Measurements from ENCODE around the gene CPTP.

The CPTP gene

DNA sequence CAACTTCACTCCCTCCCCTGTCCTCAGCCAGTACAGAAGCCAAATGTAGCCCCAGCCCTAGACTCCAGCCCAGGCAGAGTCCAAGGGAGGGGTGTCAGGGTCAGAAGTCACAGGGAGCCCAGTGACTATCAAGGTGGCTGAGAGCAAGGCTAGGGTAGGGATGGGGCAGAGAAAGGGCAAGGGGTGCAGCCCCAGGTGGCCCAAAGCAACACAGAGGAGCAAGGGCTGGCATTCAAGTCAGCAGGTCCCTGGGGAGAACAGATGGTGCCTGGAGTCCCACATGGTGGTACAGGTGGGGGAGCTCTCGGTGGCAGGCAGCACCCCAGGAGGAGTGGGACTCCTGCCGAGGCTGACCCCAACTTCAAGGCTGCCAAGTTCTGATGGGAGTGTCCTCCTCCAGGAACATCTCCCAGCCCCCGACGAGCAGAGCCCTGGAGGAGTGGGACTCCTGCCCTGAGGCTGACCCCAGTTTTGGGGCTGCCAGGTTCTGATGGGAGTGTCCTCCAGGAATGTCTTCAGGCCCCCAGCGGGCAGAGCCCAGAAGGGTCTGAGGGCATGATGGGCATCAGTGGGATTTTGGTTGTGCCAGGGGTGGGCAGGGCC is 28.3 kb downstream of the CPTP start:
- Histone ChIP-seq H4K20me1 (ENCODE audit: low read depth, low read length) (no peaks in the 10 kb centered on the region), H2AFZ (ENCODE audit: low read depth, low read length, severe bottlenecking) (no peak overlapping the region), H3K27ac (ENCODE audit: low read depth, low read length) (no peak overlapping the region), H3K4me3 (ENCODE audit: insufficient read depth, low read length, poor library complexity, severe bottlenecking) (no peak overlapping the region), H3K36me3 (ENCODE audit: low read length) (no peaks in the 10 kb centered on the region), H3K9ac (ENCODE audit: low read length) (no peak overlapping the region), H3K27me3 (ENCODE audit: low read length) (no peaks in the 10 kb centered on the region), H3K79me2 (ENCODE audit: insufficient read depth, low read length) (no peaks in the 10 kb centered on the region), H3K9me2 (replicated peaks; ENCODE audit: insufficient read depth, low read length) (no peaks in the 10 kb centered on the region), H3K4me2 (ENCODE audit: low read depth, low read length, poor library complexity, severe bottlenecking) (no peak overlapping the region), H3K9me3 (ENCODE audit: insufficient read depth, low read length) (no peaks in the 10 kb centered on the region), H3F3A (ENCODE audit: insufficient read depth) (peaks cover 6% of the 10 kb centered on the region; the same call in 1 of the 2 replicates)
- no peak for TF ChIP-seq EZH2phosphoT487 (conservative IDR thresholded peaks at IDR 0.05; ENCODE audit: low read length)
- TF ChIP-seq, protein P1, sequence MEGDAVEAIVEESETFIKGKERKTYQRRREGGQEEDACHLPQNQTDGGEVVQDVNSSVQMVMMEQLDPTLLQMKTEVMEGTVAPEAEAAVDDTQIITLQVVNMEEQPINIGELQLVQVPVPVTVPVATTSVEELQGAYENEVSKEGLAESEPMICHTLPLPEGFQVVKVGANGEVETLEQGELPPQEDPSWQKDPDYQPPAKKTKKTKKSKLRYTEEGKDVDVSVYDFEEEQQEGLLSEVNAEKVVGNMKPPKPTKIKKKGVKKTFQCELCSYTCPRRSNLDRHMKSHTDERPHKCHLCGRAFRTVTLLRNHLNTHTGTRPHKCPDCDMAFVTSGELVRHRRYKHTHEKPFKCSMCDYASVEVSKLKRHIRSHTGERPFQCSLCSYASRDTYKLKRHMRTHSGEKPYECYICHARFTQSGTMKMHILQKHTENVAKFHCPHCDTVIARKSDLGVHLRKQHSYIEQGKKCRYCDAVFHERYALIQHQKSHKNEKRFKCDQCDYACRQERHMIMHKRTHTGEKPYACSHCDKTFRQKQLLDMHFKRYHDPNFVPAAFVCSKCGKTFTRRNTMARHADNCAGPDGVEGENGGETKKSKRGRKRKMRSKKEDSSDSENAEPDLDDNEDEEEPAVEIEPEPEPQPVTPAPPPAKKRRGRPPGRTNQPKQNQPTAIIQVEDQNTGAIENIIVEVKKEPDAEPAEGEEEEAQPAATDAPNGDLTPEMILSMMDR (IDR thresholded peaks at IDR 0.05; ENCODE audit: insufficient read depth, low read length, poor library complexity, severe bottlenecking) = no peak

DNA sequence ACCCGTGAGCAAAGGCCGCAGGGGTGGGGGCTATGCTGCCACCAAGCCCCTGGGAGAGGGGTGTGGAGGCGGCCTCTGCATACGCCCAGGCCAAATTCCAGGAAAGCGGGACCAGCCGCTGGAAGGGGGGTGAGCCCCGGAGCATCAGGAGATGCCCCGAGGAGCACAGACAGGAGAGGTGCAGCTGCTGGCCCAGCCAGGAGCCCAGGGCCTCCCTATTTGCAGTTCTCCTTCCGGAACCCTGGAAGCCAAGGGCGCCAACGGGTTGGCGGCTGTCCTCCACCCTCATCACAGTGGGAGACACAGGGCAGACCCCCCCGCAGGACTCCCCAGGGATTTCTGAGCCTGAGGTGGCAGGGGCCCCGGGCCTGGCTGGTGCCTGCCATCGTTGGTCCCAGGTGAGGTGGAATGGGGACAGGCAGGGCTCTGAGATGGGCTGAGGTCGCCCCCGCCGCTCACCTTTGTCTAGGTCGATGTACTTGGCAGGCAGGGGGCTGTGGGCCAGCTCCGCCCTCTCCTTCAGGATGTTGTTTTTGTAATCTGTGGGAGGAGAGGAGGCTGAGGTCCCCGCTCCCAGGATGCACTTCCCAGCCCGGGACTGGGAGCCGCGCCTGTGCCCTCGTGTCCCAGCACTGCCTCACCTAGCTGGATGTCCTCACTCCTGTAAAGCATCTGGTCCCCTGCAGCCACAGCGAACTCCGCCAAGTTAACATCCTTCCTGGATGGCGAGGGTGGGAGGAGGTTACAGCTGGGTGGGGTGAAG is 29.0 kb downstream of the CPTP start:
- Histone ChIP-seq H2AFZ (ENCODE audit: low read depth, low read length, severe bottlenecking) (no peak overlapping the region), H4K20me1 (ENCODE audit: low read depth, low read length) (no peaks in the 10 kb centered on the region), H3K4me3 (ENCODE audit: insufficient read depth, low read length, poor library complexity, severe bottlenecking) (no peak overlapping the region), H3K9me3 (ENCODE audit: insufficient read depth, low read length) (no peaks in the 10 kb centered on the region), H3K27ac (ENCODE audit: low read depth, low read length) (no peak overlapping the region), H3K36me3 (ENCODE audit: low read length) (no peaks in the 10 kb centered on the region), H3K9me2 (replicated peaks; ENCODE audit: insufficient read depth, low read length) (no peaks in the 10 kb centered on the region), H3K4me2 (ENCODE audit: low read depth, low read length, poor library complexity, severe bottlenecking) (no peak overlapping the region), H3F3A (ENCODE audit: insufficient read depth) (peaks cover 6% of the 10 kb centered on the region; the same call in 1 of the 2 replicates), H3K9ac (ENCODE audit: low read length) (no peak overlapping the region), H3K27me3 (ENCODE audit: low read length) (no peaks in the 10 kb centered on the region), H3K79me2 (ENCODE audit: insufficient read depth, low read length) (no peaks in the 10 kb centered on the region)
- TF ChIP-seq, protein P1 (IDR thresholded peaks at IDR 0.05; ENCODE audit: insufficient read depth, low read length, poor library complexity, severe bottlenecking) = no peak
- no peak for TF ChIP-seq EZH2phosphoT487 (conservative IDR thresholded peaks at IDR 0.05; ENCODE audit: low read length)

GRCh38 chr1:1354271-1355247 is 30.0 kb downstream of the CPTP start:
- Histone ChIP-seq H3K36me3 (ENCODE audit: low read length) (no peaks in the 10 kb centered on the region), H3K79me2 (ENCODE audit: insufficient read depth, low read length) (no peaks in the 10 kb centered on the region), H2AFZ (ENCODE audit: low read depth, low read length, severe bottlenecking) (no peak overlapping the region), H3K4me2 (ENCODE audit: low read depth, low read length, poor library complexity, severe bottlenecking) (no peak overlapping the region), H3F3A (ENCODE audit: insufficient read depth) (peaks cover 6% of the 10 kb centered on the region; the same call in 1 of the 2 replicates), H3K9me2 (replicated peaks; ENCODE audit: insufficient read depth, low read length) (no peaks in the 10 kb centered on the region), H3K4me3 (ENCODE audit: insufficient read depth, low read length, poor library complexity, severe bottlenecking) (no peak overlapping the region), H4K20me1 (ENCODE audit: low read depth, low read length) (no peaks in the 10 kb centered on the region), H3K27ac (ENCODE audit: low read depth, low read length) (no peak overlapping the region), H3K9me3 (ENCODE audit: insufficient read depth, low read length) (no peaks in the 10 kb centered on the region), H3K9ac (ENCODE audit: low read length) (no peak overlapping the region), H3K27me3 (ENCODE audit: low read length) (no peaks in the 10 kb centered on the region)
- TF ChIP-seq, protein P1 (IDR thresholded peaks at IDR 0.05; ENCODE audit: insufficient read depth, low read length, poor library complexity, severe bottlenecking) = no peak
- TF ChIP-seq EZH2phosphoT487 (conservative IDR thresholded peaks at IDR 0.05; ENCODE audit: low read length) = no peak
